ENCODE results near the gene CDCA5. TPM values are rescaled to one million over a fixed set of nuclear protein-coding genes. Genes with fewer than 3 reads are reported as not detected.
A peak's percentile ranks its signal among the peaks of the same experiment; 100 is the strongest.

CDCA5 gene
- total and polyA plus RNA-seq, 2 donors (not counting 1 experiment from before 2014, with no cell fraction given) = 3.0 to 4.6 TPM

DNA sequence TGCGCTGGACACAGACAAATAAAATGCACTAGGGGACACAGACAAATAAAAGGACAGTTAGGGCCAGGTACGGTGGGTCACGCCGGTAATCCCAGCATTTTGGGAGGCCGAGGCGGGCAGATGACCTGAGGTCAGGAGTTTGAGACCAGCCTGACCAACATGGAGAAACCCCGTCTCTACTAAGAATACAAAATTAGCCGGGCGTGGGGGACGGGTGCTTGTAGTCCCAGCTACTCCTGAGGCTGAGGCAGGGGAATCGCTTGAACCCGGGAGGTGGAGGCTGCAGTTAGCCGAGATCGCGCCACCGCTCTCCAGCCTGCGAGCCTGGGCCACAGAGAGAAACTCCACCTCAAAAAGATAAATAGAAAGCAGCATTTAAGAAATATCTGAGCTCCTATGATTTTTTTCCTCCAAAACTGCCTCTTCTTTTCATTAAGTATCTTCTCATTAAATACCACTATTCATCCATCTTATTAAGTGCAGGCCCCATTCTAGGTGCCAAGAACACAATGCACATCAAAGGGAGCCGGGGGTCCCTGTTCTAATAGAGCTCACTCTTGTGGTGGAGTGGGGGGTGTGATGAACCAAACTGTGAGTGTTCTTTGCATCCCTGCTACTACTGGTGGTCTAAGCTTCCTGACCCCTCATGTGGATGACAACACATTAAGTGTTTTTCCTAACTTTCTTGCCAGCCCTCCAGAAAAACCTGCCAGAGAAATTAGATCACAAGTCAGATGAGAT lies 34.4 kb upstream of the CDCA5 start:
- H3K4me2 ChIP-seq (ENCODE audit: extremely low read depth, insufficient read depth, low read length) = no peak overlapping the region
- TF ChIP-seq, protein P1, sequence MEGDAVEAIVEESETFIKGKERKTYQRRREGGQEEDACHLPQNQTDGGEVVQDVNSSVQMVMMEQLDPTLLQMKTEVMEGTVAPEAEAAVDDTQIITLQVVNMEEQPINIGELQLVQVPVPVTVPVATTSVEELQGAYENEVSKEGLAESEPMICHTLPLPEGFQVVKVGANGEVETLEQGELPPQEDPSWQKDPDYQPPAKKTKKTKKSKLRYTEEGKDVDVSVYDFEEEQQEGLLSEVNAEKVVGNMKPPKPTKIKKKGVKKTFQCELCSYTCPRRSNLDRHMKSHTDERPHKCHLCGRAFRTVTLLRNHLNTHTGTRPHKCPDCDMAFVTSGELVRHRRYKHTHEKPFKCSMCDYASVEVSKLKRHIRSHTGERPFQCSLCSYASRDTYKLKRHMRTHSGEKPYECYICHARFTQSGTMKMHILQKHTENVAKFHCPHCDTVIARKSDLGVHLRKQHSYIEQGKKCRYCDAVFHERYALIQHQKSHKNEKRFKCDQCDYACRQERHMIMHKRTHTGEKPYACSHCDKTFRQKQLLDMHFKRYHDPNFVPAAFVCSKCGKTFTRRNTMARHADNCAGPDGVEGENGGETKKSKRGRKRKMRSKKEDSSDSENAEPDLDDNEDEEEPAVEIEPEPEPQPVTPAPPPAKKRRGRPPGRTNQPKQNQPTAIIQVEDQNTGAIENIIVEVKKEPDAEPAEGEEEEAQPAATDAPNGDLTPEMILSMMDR (conservative IDR thresholded peaks at IDR 0.05 in 1 of 2, IDR thresholded peaks at IDR 0.05 in 1 of 2; ENCODE audit: low read depth in 1 of 2, low read length in 2 of 2) = no peak
- TF ChIP-seq EZH2 (IDR thresholded peaks at IDR 0.05; ENCODE audit: low read length, missing control alignments) = no peak
- no peak overlapping the region for H3K27ac ChIP-seq (ENCODE audit: insufficient read depth, low read length)
- H3K36me3 ChIP-seq (ENCODE audit: control insufficient read depth, insufficient read depth, low read length) = peaks cover 15% of the 10 kb centered on the region
- no peak for DNase-seq (ENCODE audit: low read depth in 2 of 2)
- H2AFZ ChIP-seq (ENCODE audit: low read length) = no peak overlapping the region
- H3K9ac ChIP-seq (ENCODE audit: insufficient read depth, low read length) = no peak overlapping the region
- H3K27me3 ChIP-seq (ENCODE audit: control insufficient read depth, insufficient read depth, low read length) = no peaks in the 10 kb centered on the region
- peaks cover 10% of the 10 kb centered on the region for H3K4me1 ChIP-seq (ENCODE audit: control insufficient read depth, extremely low read depth, insufficient read depth, low read length)
- no peak overlapping the region for H3K4me3 ChIP-seq (replicated peaks in 1 of 4; ENCODE audit: control extremely low read depth in 1 of 4, insufficient read depth in 1 of 4, low read depth in 3 of 4, low read length in 4 of 4)
- H3K79me2 ChIP-seq (ENCODE audit: control insufficient read depth, insufficient read depth, low read length) = peaks cover 39% of the 10 kb centered on the region
- no peaks in the 10 kb centered on the region for H4K20me1 ChIP-seq (ENCODE audit: control insufficient read depth, extremely low read depth, insufficient read depth, low read length)
- no peaks in the 10 kb centered on the region for H3K9me3 ChIP-seq (ENCODE audit: control insufficient read depth, insufficient read depth, low read depth, low read length)

DNA sequence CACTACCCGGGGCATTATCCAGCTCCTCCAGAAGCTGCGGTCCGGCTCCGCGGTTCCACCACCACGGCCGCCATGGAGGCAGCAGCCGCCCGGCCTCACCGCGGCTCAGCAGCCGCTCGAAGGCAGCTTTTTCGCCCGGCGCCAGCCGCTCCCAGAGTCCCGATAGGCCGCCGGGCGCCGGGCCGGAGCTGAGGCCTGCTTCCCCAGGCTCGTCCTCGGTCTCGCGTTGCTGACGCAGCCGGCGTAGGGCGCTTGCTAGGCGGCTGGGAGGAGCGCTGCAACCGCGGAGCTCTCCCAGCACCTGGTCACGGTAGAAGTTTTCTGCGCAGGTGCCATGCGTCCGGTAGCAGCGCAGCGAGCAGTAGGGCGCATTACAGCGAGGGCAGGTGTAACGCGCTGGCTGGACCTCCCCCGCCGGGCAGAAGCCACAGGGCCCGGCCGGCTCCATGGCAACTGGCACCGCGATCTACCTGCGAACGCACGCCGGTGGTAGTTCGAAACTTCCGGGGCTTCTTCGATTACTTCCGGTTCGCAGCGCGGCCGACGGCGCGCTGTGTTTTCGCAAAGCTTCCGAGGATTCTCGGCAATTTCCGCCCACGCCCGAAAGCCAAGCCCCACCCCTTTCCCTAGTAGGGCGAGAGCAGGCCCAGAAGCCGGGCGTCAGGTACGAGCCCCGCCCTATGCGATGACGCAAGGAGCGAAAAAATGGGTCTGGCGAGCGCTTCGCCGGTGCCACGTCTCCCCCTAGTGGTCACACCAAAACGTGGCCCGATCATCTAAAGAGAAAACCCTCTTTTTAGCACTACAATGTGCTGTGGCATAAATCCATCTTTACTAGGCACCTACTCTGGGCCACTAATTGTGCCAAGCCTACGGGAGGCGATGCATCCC lies 33.6 kb upstream of the CDCA5 start, which contains the start of gene ZNHIT2:
Gene ZNHIT2 (minus strand): TSS at position 496 of the 891 bp plus-strand sequence. CDS start 48 bp downstream, at position 448.
- TF ChIP-seq EZH2 (IDR thresholded peaks at IDR 0.05; ENCODE audit: low read length, missing control alignments) = no peak
- TF ChIP-seq, protein P1 (conservative IDR thresholded peaks at IDR 0.05 in 1 of 2, IDR thresholded peaks at IDR 0.05 in 1 of 2; ENCODE audit: low read depth in 1 of 2, low read length in 2 of 2) = peak; percentile 82 to 90
- DNase-seq (ENCODE audit: low read depth in 2 of 2) = peak; percentile 97 to 99
- no peaks in the 10 kb centered on the region for H3K9me3 ChIP-seq (ENCODE audit: control insufficient read depth, insufficient read depth, low read depth, low read length)
- peaks cover 18% of the 10 kb centered on the region for H3K4me1 ChIP-seq (ENCODE audit: control insufficient read depth, extremely low read depth, insufficient read depth, low read length)
- H2AFZ ChIP-seq (ENCODE audit: low read length) = peak within 1 kb of the TSS; percentile 69
- H3K27ac ChIP-seq (ENCODE audit: insufficient read depth, low read length) = peak within 1 kb of the TSS; percentile 85
- peaks cover 15% of the 10 kb centered on the region for H3K36me3 ChIP-seq (ENCODE audit: control insufficient read depth, insufficient read depth, low read length)
- H3K27me3 ChIP-seq (ENCODE audit: control insufficient read depth, insufficient read depth, low read length) = no peaks in the 10 kb centered on the region
- H4K20me1 ChIP-seq (ENCODE audit: control insufficient read depth, extremely low read depth, insufficient read depth, low read length) = no peaks in the 10 kb centered on the region
- peaks cover 37% of the 10 kb centered on the region for H3K79me2 ChIP-seq (ENCODE audit: control insufficient read depth, insufficient read depth, low read length)
- H3K9ac ChIP-seq (ENCODE audit: insufficient read depth, low read length) = peak within 1 kb of the TSS; percentile 88
- H3K4me2 ChIP-seq (ENCODE audit: extremely low read depth, insufficient read depth, low read length) = peak within 1 kb of the TSS; percentile 64
- H3K4me3 ChIP-seq (replicated peaks in 1 of 4; ENCODE audit: control extremely low read depth in 1 of 4, insufficient read depth in 1 of 4, low read depth in 3 of 4, low read length in 4 of 4) = peak within 1 kb of the TSS; percentile 74 to 94 (median 83)

Measured in fibroblast of lung (primary cell).